HEK293T (cell line): Measurements from ENCODE around the gene NDP.

Experiments
- BHLHE40 ChIP-seq: fragments of 450-650 bp; IDR thresholded peaks from 2 replicates; pipeline ENCODE4 v1.6.1; 2016; ENCODE audit warnings: mild to moderate bottlenecking, moderate library complexity, borderline replicate concordance
- FOXK2 ChIP-seq: fragments of 450-650 bp; IDR thresholded peaks from 2 replicates; pipeline ENCODE4 v1.6.1; 2016; ENCODE audit warnings: mild to moderate bottlenecking
- LEF1 ChIP-seq: fragments of 450-650 bp; IDR thresholded peaks from 2 replicates; pipeline ENCODE4 v1.6.1; 2017; ENCODE audit warnings: mild to moderate bottlenecking, borderline replicate concordance
- SUZ12 ChIP-seq: fragments of 450-650 bp; IDR thresholded peaks from 2 replicates; pipeline ENCODE4 v1.6.1; 2016; ENCODE audit warnings: mild to moderate bottlenecking
- TARDBP ChIP-seq: fragments of 450-650 bp; IDR thresholded peaks from 2 replicates; pipeline ENCODE4 v1.6.1; 2016
- TF ChIP-seq, protein P1 (sequence below): fragments of 450-650 bp; IDR thresholded peaks from 2 replicates; pipeline ENCODE4 v1.6.1; 2016

- TF ChIP-seq SUZ12 (no peak), FOXK2 (no peak), BHLHE40 (no peak), TARDBP (no peak), LEF1 (no peak)
- TF ChIP-seq, protein P1, sequence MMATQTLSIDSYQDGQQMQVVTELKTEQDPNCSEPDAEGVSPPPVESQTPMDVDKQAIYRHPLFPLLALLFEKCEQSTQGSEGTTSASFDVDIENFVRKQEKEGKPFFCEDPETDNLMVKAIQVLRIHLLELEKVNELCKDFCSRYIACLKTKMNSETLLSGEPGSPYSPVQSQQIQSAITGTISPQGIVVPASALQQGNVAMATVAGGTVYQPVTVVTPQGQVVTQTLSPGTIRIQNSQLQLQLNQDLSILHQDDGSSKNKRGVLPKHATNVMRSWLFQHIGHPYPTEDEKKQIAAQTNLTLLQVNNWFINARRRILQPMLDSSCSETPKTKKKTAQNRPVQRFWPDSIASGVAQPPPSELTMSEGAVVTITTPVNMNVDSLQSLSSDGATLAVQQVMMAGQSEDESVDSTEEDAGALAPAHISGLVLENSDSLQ: no peak
Measured at GRCh38 chrX:43899878-43900815, 73.0 kb downstream of the NDP start.
